ENCODE measurements around the gene NECTIN2. TPM values are rescaled to one million over a fixed set of nuclear protein-coding genes. Genes with fewer than 3 reads are reported as not detected.

Gene NECTIN2
- total and polyA plus RNA-seq, 2 donors (not counting 1 experiment from before 2014, with no cell fraction given): 0.15 to 0.32 TPM

GRCh38 chr19:44796701-44797115 lies 49.4 kb upstream of the NECTIN2 start:
- Histone ChIP-seq H3K27me3 (replicated peaks in 1 of 4; ENCODE audit: control extremely low read depth in 1 of 4, control insufficient read depth in 3 of 4, insufficient read depth in 4 of 4, low read length in 3 of 4) (peaks cover 0 to 5% (median under 1%) of the 10 kb centered on the region in 4 experiments), H3K4me3 (ENCODE audit: control extremely low read depth in 1 of 5, extremely low read depth in 1 of 5, insufficient read depth in 1 of 5, low read depth in 2 of 5, low read length in 4 of 5) (no peak overlapping the region), H3K36me3 (replicated peaks in 1 of 2; ENCODE audit: control extremely low read depth in 1 of 2, control insufficient read depth in 1 of 2, extremely low read depth in 1 of 2, insufficient read depth in 2 of 2, low read length in 1 of 2) (no peaks in the 10 kb centered on the region), H3K9me3 (ENCODE audit: control extremely low read depth in 1 of 3, control insufficient read depth in 2 of 3, insufficient read depth in 1 of 3, low read length in 2 of 3) (no peaks in the 10 kb centered on the region), H3K9ac (ENCODE audit: low read length) (no peak overlapping the region), H3K4me1 (ENCODE audit: control insufficient read depth in 2 of 2, insufficient read depth in 2 of 2, low read length in 2 of 2) (peaks cover 15 to 26% of the 10 kb centered on the region in 2 donors), H3K27ac (ENCODE audit: low read length in 2 of 2) (no peak overlapping the region), H4K20me1 (ENCODE audit: control insufficient read depth, insufficient read depth, low read length, poor library complexity, severe bottlenecking) (no peaks in the 10 kb centered on the region), H3K4me2 (replicated peaks; ENCODE audit: low read depth, low read length, poor library complexity, severe bottlenecking) (peak overlapping the region; percentile 24), H2AFZ (ENCODE audit: insufficient read depth, low read depth, low read length, poor library complexity, severe bottlenecking) (peak overlapping the region; percentile 46), H3K79me2 (ENCODE audit: control insufficient read depth, insufficient read depth, low read length) (no peaks in the 10 kb centered on the region)
- Mint-ChIP-seq H3K27me3 (peaks cover 20% of the 10 kb centered on the region), H3K4me1 (peaks cover 12% of the 10 kb centered on the region), H3K27ac (no peak overlapping the region), H3K4me3 (no peak overlapping the region), H3K9me3 (ENCODE audit: insufficient read depth) (no peaks in the 10 kb centered on the region)
- ATAC-seq (ENCODE audit: low read depth): no peak
- TF ChIP-seq EZH2 (IDR thresholded peaks at IDR 0.05; ENCODE audit: borderline replicate concordance, insufficient read depth, low read depth, low read length, poor library complexity, severe bottlenecking) (no peak), CTCF (IDR thresholded peaks at IDR 0.05) (no peak)
- 14% methylated on average over 7 of the region's 12 CpGs for WGBS (ENCODE audit: insufficient coverage)
- intact Hi-C loops (cut with micrococcal nuclease): no loop called here
- CTCF ChIA-PET: interaction anchor here (3.5 kb wide), 1 partner anchor 72 kb away, joined by 11 read pairs; no protein-coding TSS in a partner anchor
- POLR2A ChIA-PET: no interaction called here
- no peak for DNase-seq

GRCh38 chr19:44799627-44800346 lies 46.3 kb upstream of the NECTIN2 start:
- Mint-ChIP-seq H3K4me3 (no peak overlapping the region), H3K9me3 (ENCODE audit: insufficient read depth) (no peaks in the 10 kb centered on the region), H3K4me1 (peaks cover 8% of the 10 kb centered on the region), H3K27ac (no peak overlapping the region), H3K27me3 (peaks cover 23% of the 10 kb centered on the region)
- peaks cover 15 to 26% of the 10 kb centered on the region in 2 donors for H3K4me1 ChIP-seq (ENCODE audit: control insufficient read depth in 2 of 2, insufficient read depth in 2 of 2, low read length in 2 of 2)
- POLR2A ChIA-PET: no interaction called here
- H3K36me3 ChIP-seq (replicated peaks in 1 of 2; ENCODE audit: control extremely low read depth in 1 of 2, control insufficient read depth in 1 of 2, extremely low read depth in 1 of 2, insufficient read depth in 2 of 2, low read length in 1 of 2): no peaks in the 10 kb centered on the region
- no peak overlapping the region for H2AFZ ChIP-seq (ENCODE audit: insufficient read depth, low read depth, low read length, poor library complexity, severe bottlenecking)
- TF ChIP-seq CTCF (IDR thresholded peaks at IDR 0.05): no peak
- TF ChIP-seq EZH2 (IDR thresholded peaks at IDR 0.05; ENCODE audit: borderline replicate concordance, insufficient read depth, low read depth, low read length, poor library complexity, severe bottlenecking): no peak
- peaks cover 0 to 7% (median 0%) of the 10 kb centered on the region in 3 donors for H3K9me3 ChIP-seq (ENCODE audit: control extremely low read depth in 1 of 3, control insufficient read depth in 2 of 3, insufficient read depth in 1 of 3, low read length in 2 of 3)
- peaks cover 0 to 9% (median under 1%) of the 10 kb centered on the region in 4 experiments for H3K27me3 ChIP-seq (replicated peaks in 1 of 4; ENCODE audit: control extremely low read depth in 1 of 4, control insufficient read depth in 3 of 4, insufficient read depth in 4 of 4, low read length in 3 of 4)
- no peaks in the 10 kb centered on the region for H4K20me1 ChIP-seq (ENCODE audit: control insufficient read depth, insufficient read depth, low read length, poor library complexity, severe bottlenecking)
- no peak overlapping the region for H3K27ac ChIP-seq (ENCODE audit: low read length in 2 of 2)
- 83% methylated on average over 7 of the region's 10 CpGs for WGBS (ENCODE audit: insufficient coverage)
- ATAC-seq (ENCODE audit: low read depth) (no peak), DNase-seq (no peak)
- intact Hi-C loops (cut with micrococcal nuclease): loop anchor here (2.0 to 10.0 kb wide), 2 partner anchors 77 to 445 kb away; partner anchors contain the start of gene EXOC3L2
- H3K9ac ChIP-seq (ENCODE audit: low read length): no peak overlapping the region
- H3K4me3 ChIP-seq (ENCODE audit: control extremely low read depth in 1 of 5, extremely low read depth in 1 of 5, insufficient read depth in 1 of 5, low read depth in 2 of 5, low read length in 4 of 5): no peak overlapping the region
- no peaks in the 10 kb centered on the region for H3K79me2 ChIP-seq (ENCODE audit: control insufficient read depth, insufficient read depth, low read length)
- CTCF ChIA-PET: interaction anchor here (1.0 to 3.5 kb wide), 2 partner anchors 16 to 75 kb away, joined by 3 to 11 read pairs; no protein-coding TSS in a partner anchor
- no peak overlapping the region for H3K4me2 ChIP-seq (replicated peaks; ENCODE audit: low read depth, low read length, poor library complexity, severe bottlenecking)

Measured in B cell (primary cell).